ENCODE measurements around the gene PFN3. TPM values are rescaled to one million over a fixed set of nuclear protein-coding genes. Genes with fewer than 3 reads are reported as not detected.

The PFN3 gene
- total RNA-seq = 1 to 10 TPM in 1 of 4 donors, not detected in 3; 2.0 TPM

GRCh38 chr5:177399997-177400868 is at the start of gene PFN3:
Gene PFN3, minus strand, starts transcription at chr5:177400661. Its CDS starts 85 bp downstream, at chr5:177400576.
- H3K4me3 ChIP-seq = peak within 1 kb of the TSS in 1 of 4 donors; percentile 21
- DNase-seq = no peak
- peaks cover 29 to 47% (median 34%) of the 10 kb centered on the region in 3 donors for H3K4me1 ChIP-seq
- H3K36me3 ChIP-seq = no peaks in the 10 kb centered on the region
- no peaks in the 10 kb centered on the region for H3K9me3 ChIP-seq
- H3K27me3 ChIP-seq = peaks cover 0 to 89% (median 15%) of the 10 kb centered on the region in 4 donors
- 54 to 66% methylated on average over 13 to 28 of the region's 92 CpGs for WGBS, 2 donors
- TF ChIP-seq POLR2A (IDR thresholded peaks at IDR 0.05) = no peak
- TF ChIP-seq CTCF (IDR thresholded peaks at IDR 0.05) = no peak
- no peak within 1 kb of the TSS for H3K27ac ChIP-seq
- intact Hi-C loops (cut with DNase I) = loop anchor here (10.0 kb wide), 1 partner anchor 85 kb away; the partner anchor contains the start of gene MXD3

GRCh38 chr5:177449140-177450061 is 48.9 kb upstream of the PFN3 start:
- peaks cover 45 to 87% (median 46%) of the 10 kb centered on the region in 3 donors for H3K4me1 ChIP-seq
- H3K9me3 ChIP-seq = no peaks in the 10 kb centered on the region
- 82 to 84% methylated on average over 5 to 7 of the region's 18 CpGs for WGBS, 2 donors
- TF ChIP-seq POLR2A (IDR thresholded peaks at IDR 0.05) = no peak
- peak in 1 of 6 experiments; percentile 4 for TF ChIP-seq CTCF (IDR thresholded peaks at IDR 0.05)
- DNase-seq = no peak
- H3K27ac ChIP-seq = peak overlapping the region in 1 of 4 donors; percentile 37
- H3K36me3 ChIP-seq = no peaks in the 10 kb centered on the region
- no peak overlapping the region for H3K4me3 ChIP-seq
- intact Hi-C loops (cut with DNase I) = loop anchor here (5.0 to 10.0 kb wide), 2 partner anchors 42 to 135 kb away; partner anchors contain the start of genes F12 and MXD3
- peaks cover 0 to 62% (median 0%) of the 10 kb centered on the region in 4 donors for H3K27me3 ChIP-seq

GRCh38 chr5:177448244-177448950 is 47.9 kb upstream of the PFN3 start:
- H3K4me1 ChIP-seq = peaks cover 36 to 86% (median 37%) of the 10 kb centered on the region in 3 donors
- DNase-seq = no peak
- H3K36me3 ChIP-seq = no peaks in the 10 kb centered on the region
- H3K4me3 ChIP-seq = peak overlapping the region in 1 of 4 donors; percentile 82
- intact Hi-C loops (cut with DNase I) = no loop called here
- peak overlapping the region in 1 of 4 donors; percentile 62 for H3K27ac ChIP-seq
- no peaks in the 10 kb centered on the region for H3K9me3 ChIP-seq
- H3K27me3 ChIP-seq = peaks cover 0 to 59% (median 0%) of the 10 kb centered on the region in 4 donors
- 58 to 67% methylated on average over 4 to 5 of the region's 6 CpGs for WGBS, 2 donors
- TF ChIP-seq POLR2A (IDR thresholded peaks at IDR 0.05) = no peak
- no peak for TF ChIP-seq CTCF (IDR thresholded peaks at IDR 0.05)

- intact Hi-C loops (cut with DNase I) = no loop called here
- TF ChIP-seq CTCF (IDR thresholded peaks at IDR 0.05) (peak in 1 of 6 experiments; percentile 2), POLR2A (IDR thresholded peaks at IDR 0.05) (no peak)
- Histone ChIP-seq H3K27me3 (peaks cover 0 to 54% (median 0%) of the 10 kb centered on the region in 4 donors), H3K9me3 (no peaks in the 10 kb centered on the region), H3K36me3 (no peaks in the 10 kb centered on the region), H3K27ac (peak overlapping the region in 1 of 4 donors; percentile 62), H3K4me1 (peaks cover 31 to 86% (median 32%) of the 10 kb centered on the region in 3 donors), H3K4me3 (peak overlapping the region; percentile 45 to 82 (median 70))
- DNase-seq = no peak
- WGBS, 2 donors = no CpG with 5 or more reads among the region's 23 CpGs
Measured at GRCh38 chr5:177447611-177448243, 47.3 kb upstream of the PFN3 start.
